ENCODE measurements around the gene ST3GAL5. TPM values are rescaled to one million over a fixed set of nuclear protein-coding genes. Genes with fewer than 3 reads are reported as not detected.

ST3GAL5 gene
- total and polyA plus RNA-seq, 10 donors: 18.7 to 124 (median 74.1) TPM

- no peak for DNase-seq
- Histone ChIP-seq H3K36me3 (no peaks in the 10 kb centered on the region), H3K4me3 (no peak overlapping the region), H3K9me3 (no peaks in the 10 kb centered on the region), H3K27ac (no peak overlapping the region), H3K27me3 (replicated peaks in 1 of 7) (no peaks in the 10 kb centered on the region), H3K4me1 (peaks cover under 1 to 32% (median 12%) of the 10 kb centered on the region in 6 donors)
- 80 to 85% (median 84%) methylated on average over 4 of the region's 4 CpGs for WGBS, 5 donors
- TF ChIP-seq POLR2AphosphoS5 (IDR thresholded peaks at IDR 0.05): no peak
- no peak for TF ChIP-seq CTCF (IDR thresholded peaks at IDR 0.05 in 8 of 11, conservative IDR thresholded peaks at IDR 0.05 in 3 of 11)
- no peak for TF ChIP-seq POLR2A (IDR thresholded peaks at IDR 0.05)
- intact Hi-C loops (cut with DNase I; ENCODE audit: low total_unique reads): no loop called here
Measured at GRCh38 chr2:85930129-85931124, 41.6 kb upstream of the ST3GAL5 start.

- intact Hi-C loops (cut with DNase I; ENCODE audit: low total_unique reads): no loop called here
- Histone ChIP-seq H3K36me3 (no peaks in the 10 kb centered on the region), H3K4me3 (no peak overlapping the region), H3K9me3 (no peaks in the 10 kb centered on the region), H3K27ac (no peak overlapping the region), H3K27me3 (replicated peaks in 1 of 7) (no peaks in the 10 kb centered on the region), H3K4me1 (peaks cover 10 to 32% (median 17%) of the 10 kb centered on the region in 6 donors)
- WGBS, 5 donors: 92 to 96% (median 95%) methylated on average over 19 of the region's 19 CpGs
- TF ChIP-seq POLR2A (IDR thresholded peaks at IDR 0.05) (no peak), CTCF (IDR thresholded peaks at IDR 0.05 in 8 of 11, conservative IDR thresholded peaks at IDR 0.05 in 3 of 11) (no peak), POLR2AphosphoS5 (IDR thresholded peaks at IDR 0.05) (no peak)
- DNase-seq: no peak
Measured at GRCh38 chr2:85929096-85930050, 40.6 kb upstream of the ST3GAL5 start.

GRCh38 chr2:85926931-85927661 is 38.3 kb upstream of the ST3GAL5 start:
- Histone ChIP-seq H3K4me1 (peaks cover 7 to 26% (median 18%) of the 10 kb centered on the region in 6 donors), H3K27ac (no peak overlapping the region), H3K9me3 (no peaks in the 10 kb centered on the region), H3K4me3 (no peak overlapping the region), H3K27me3 (replicated peaks in 1 of 7) (no peaks in the 10 kb centered on the region), H3K36me3 (no peaks in the 10 kb centered on the region)
- TF ChIP-seq CTCF (IDR thresholded peaks at IDR 0.05 in 8 of 11, conservative IDR thresholded peaks at IDR 0.05 in 3 of 11) (no peak), POLR2A (IDR thresholded peaks at IDR 0.05) (no peak), POLR2AphosphoS5 (IDR thresholded peaks at IDR 0.05) (no peak)
- WGBS, 5 donors: 75 to 84% (median 82%) methylated on average over 9 of the region's 9 CpGs
- DNase-seq: no peak
- intact Hi-C loops (cut with DNase I; ENCODE audit: low total_unique reads): no loop called here
